Activated CD8-positive, alpha-beta memory T cell treated with anti-CD3 and anti-CD28 coated beads, Interleukin-2, amount 50 U/mL, for 48 hours (primary cell): ENCODE data around the gene TPR.

Source experiments
- DNase-seq: peaks from one replicate; pipeline ENCODE4 v3.0.0-alpha.2; 2020

The TPR gene

GRCh38 chr1:186326009-186326408, 49.0 kb downstream of the TPR start:
- DNase-seq: no peak

- no peak for DNase-seq
Measured at GRCh38 chr1:186325239-186325638, 49.8 kb downstream of the TPR start.

GRCh38 chr1:186323865-186324264, 51.2 kb downstream of the TPR start:
- no peak for DNase-seq

GRCh38 chr1:186315570-186315969, 59.5 kb downstream of the TPR start:
- no peak for DNase-seq

DNA sequence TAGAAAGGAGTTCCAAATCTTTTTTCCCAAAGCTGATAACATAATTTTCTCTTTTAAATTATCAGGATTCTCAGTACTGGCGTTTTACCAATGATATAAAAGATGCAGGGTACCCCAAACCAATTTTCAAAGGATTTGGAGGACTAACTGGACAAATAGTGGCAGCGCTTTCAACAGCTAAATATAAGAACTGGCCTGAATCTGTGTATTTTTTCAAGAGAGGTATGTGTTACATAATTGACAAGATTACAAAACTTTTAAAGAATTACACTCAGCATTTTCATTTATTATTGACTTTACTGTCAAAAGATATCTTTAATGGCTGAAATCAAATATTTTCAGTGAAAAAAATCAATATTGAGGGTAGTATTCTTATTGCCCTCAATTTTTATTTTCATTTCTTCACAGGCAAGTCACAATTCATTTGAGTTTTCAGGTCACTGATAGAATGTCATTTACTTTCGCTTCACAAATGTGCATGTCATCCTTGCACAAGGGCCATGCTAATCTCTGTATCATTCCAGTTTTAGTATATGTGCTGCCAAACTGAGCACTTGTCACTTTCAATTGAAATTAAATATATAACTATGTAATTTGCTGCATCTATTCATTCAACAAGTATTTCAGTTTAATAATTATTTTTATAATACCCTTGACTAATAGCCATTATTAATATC, 63.5 kb downstream of the TPR start:
- no peak for DNase-seq

GRCh38 chr1:186310307-186310706, 64.7 kb downstream of the TPR start:
- no peak for DNase-seq

GRCh38 chr1:186308264-186309060, 66.6 kb downstream of the TPR start:
- no peak for DNase-seq

DNA sequence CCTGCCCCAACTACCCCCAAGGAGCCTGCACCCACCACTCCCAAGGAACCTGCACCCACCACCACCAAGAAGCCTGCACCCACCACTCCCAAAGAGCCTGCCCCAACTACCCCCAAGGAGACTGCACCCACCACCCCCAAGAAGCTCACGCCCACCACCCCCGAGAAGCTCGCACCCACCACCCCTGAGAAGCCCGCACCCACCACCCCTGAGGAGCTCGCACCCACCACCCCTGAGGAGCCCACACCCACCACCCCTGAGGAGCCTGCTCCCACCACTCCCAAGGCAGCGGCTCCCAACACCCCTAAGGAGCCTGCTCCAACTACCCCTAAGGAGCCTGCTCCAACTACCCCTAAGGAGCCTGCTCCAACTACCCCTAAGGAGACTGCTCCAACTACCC, 67.6 kb downstream of the TPR start:
- DNase-seq: no peak

GRCh38 chr1:186306533-186306932, 68.5 kb downstream of the TPR start:
- DNase-seq: no peak

DNA sequence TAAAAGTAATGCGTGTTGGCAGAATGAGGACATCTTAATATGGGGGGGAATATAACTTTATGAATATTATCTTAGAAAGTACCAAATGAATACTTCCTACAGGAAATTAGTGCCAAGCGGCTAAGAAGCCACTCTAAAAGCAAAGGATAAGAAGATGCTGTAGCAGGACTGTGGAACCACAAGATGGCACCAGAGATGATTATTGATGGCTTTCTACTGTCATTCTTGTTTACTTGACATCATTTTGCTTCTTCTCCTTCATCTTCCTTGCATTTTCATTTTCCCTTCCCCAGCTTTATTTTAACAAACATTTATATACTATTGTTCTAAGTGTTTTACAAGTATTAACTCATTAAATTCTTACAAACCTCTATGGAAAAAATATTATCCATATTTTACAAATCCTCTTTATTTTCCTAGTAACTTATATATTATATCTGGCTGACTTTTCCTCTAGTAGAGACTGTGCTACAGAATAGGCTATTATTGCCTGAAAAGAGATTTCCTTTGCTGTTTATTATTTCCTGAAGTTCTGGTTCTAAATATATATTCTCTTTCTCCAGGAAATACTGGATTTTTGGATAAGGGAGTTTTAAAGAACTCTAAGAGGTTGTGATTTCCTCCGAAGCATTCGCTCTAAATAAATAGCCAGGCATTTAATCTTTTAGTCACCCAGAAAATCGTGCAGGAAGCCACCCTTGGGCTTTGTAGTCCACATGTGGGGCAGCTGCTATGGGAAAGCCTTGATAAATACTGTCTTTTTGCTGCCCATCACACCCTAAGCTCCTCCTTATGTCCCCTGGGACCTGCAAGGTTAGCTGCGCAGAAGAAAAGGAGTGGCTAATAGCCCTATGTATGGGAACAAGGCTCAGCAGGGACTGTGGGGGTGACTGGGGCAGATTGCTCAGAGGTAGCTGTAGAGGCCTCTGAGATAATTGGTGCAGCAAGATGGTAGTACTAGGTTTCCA, 69.8 kb downstream of the TPR start:
- DNase-seq: no peak

DNA sequence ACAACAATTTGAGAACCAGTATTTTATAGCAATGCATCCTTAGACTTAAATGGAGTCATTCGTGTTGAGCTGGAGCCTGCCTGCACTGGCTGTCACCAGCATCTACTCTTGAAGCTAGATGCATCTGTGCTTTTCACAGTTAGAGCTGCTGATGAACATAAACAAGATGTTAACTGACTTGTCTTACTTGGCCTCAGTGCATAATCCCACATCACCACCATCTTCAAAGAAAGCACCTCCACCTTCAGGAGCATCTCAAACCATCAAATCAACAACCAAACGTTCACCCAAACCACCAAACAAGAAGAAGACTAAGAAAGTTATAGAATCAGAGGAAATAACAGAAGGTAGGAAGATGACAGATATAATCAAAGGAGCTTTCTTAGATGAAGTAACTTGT, 71.1 kb downstream of the TPR start:
- DNase-seq: no peak

- DNase-seq: no peak
Measured at GRCh38 chr1:186302381-186302920, 72.6 kb downstream of the TPR start.

DNA sequence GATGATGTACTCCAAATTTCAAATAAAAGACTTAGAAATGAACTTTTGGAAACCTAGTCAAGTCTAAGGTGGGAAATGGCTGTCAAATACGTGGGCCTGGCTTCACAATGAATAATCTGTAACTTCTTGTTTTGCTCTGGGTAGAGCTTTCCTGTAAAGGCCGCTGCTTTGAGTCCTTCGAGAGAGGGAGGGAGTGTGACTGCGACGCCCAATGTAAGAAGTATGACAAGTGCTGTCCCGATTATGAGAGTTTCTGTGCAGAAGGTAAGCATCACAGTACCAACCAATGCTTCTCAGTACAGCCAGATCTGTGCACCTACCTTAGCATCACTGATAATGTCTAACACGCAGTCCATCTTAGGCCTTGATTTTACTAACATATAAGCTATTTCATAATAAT, 73.6 kb downstream of the TPR start:
- DNase-seq: no peak

GRCh38 chr1:186300056-186300455, 75.0 kb downstream of the TPR start:
- no peak for DNase-seq

DNA sequence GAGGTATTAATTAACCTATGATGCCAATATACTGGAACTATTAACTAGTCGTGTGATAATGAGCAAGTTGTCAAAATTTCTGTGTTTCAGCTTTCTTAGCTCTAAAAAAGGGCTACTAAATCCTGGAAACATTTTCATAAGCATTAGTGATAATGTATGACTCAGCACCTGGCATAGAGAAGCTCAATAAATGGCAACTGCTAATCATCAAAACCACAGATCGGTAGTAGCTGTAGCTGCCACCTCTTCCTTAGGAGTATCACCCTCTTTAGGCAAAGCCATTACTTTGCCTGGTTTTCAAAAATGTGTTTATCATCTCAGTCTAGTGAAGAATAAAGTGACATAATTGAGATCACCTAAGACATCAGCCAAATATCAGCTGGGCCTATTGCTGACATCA, 75.5 kb downstream of the TPR start:
- DNase-seq: no peak

GRCh38 chr1:186298851-186299250, 76.2 kb downstream of the TPR start:
- DNase-seq: no peak

DNA sequence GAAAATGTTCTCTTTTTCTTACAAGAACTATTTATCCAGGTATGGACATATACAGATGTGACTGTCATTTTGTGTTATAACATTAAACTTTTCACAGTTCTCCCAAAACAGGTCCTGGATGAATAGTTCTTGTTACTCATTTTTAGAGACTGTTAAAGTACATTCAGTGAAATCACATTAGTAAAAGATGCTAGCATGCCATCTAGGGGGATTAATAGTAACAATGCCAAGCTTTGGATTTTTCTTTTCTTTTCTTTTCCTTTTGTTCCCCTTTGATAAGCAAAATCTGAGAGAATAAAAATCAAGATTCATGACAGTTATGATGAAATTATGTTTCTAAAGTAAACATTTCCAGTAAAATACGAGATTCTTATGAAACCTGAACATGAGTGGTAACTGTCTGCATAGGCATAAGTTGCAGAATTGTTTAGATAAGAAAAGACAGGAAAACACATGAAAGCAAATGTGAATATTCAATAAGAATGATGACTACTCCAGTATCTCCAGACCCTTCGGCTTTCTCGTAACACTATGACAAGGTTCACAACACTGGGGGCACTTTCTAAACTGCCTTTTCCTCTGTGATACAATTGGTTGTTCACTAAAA, 77.5 kb downstream of the TPR start:
- no peak for DNase-seq

DNA sequence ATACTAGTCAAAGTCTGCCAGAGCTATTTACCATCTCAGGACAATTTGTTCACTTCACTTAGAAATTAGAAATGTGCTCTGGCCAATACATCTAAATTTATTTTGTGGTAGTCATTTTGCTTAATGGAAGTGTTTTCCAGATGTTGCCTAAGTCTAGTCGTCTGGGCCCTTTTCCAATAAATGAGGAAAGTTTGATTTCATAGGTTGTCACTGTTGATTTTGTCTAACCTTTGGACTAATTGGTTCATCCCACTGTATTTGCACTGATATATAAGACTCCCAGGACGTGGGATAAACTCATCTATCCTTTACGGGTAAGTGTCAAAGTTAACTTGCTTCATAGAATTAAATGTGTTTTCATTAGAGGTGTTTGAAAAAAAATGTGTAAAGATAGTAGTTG, 79.1 kb downstream of the TPR start, which contains the start of gene PRG4:
Gene PRG4, plus strand, starts transcription at position 300 of the 400 bp plus-strand sequence.
- DNase-seq: no peak

DNA sequence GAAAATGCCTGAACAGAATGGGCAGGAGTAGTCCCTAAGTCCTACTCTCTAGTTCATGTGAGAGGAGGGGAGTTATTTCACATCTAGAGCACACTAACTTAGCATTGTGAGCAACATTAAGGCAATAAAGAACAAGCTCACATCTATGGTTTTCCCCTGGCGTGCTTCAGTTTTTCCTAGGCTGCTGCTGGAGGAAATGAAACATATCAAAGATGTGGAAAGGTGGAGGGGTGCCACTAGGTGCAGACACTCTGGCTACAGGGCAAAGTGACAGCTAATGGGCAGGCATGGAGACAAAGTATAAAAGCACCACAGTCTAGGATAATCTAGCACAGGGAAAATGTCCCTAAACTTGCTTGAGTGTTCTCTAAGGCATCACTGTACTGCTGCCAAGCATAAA, 82.2 kb downstream of the TPR start:
- DNase-seq: no peak

DNA sequence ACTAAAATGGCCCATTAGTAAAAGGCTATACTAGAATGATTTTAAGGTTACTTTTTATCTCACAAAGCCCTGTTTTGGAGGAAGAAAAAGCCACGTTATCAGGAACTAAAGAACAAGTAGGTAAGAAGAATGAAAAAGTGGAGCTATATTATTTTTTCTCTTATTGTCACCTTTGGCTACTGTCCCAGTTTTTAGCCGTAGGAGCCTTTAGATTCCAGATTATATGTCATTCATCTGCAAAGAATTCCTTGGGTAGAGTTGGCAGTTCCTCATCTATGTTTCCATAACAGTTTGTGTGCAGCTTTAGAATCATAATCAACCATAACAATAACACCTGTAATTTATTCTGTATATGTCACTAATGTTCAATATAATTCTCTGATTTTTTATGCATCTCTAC, 83.8 kb downstream of the TPR start:
- DNase-seq: no peak

DNA sequence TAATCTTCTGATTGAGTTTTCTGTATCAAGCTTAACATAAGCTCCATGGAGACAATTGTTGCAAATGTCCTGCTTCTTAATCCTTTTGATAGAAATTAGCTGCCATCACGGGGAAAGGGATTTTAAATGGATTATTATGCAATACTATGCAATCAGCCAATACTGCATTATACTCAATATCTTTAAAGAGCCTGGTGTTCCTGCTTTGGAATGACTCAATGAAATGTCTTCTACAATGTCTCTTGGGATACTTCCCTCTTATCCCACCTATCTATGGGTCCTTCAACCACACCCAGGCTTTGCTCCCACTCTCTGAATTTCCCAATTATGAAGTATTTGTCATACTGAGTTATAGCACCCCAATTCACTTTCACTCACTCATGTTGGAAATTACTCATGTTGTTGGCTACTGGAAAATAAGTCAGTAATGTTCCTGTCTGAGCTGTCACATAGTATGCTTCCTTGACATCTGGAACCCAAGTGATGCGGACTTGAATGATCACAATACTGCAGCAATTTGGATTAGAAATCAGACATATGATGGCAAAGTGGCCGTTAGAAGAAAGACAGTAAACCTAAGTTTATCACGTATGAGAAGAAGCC, 85.0 kb downstream of the TPR start:
- no peak for DNase-seq

GRCh38 chr1:186286615-186287315, 88.3 kb downstream of the TPR start:
- DNase-seq: no peak
